Pulmonary artery endothelial cell (primary cell): ENCODE data around the gene LYST. TPM values are rescaled to one million over a fixed set of nuclear protein-coding genes. Genes with fewer than 3 reads are reported as not detected.
"Not testable (repeated sequence)": the region's sequence is repeated elsewhere in the genome, so short reads cannot be mapped to it uniquely, and the experiment has no call there.

ENCODE experiments used
- DNase-seq: peaks from one replicate; pipeline ENCODE4 v3.0.0-alpha.2; 2011; ENCODE audit warnings: low read depth, low spot score
- total RNA-seq: library from RNA; depleted of rRNA; stranded (reverse); fragments of >200 nt; gene quantifications from 2 replicates; pipeline ENCODE4 v1.2.3, GENCODE V29; 2014

LYST gene
- total RNA-seq = 9.2 and 10.0 TPM in 2 replicates

DNA sequence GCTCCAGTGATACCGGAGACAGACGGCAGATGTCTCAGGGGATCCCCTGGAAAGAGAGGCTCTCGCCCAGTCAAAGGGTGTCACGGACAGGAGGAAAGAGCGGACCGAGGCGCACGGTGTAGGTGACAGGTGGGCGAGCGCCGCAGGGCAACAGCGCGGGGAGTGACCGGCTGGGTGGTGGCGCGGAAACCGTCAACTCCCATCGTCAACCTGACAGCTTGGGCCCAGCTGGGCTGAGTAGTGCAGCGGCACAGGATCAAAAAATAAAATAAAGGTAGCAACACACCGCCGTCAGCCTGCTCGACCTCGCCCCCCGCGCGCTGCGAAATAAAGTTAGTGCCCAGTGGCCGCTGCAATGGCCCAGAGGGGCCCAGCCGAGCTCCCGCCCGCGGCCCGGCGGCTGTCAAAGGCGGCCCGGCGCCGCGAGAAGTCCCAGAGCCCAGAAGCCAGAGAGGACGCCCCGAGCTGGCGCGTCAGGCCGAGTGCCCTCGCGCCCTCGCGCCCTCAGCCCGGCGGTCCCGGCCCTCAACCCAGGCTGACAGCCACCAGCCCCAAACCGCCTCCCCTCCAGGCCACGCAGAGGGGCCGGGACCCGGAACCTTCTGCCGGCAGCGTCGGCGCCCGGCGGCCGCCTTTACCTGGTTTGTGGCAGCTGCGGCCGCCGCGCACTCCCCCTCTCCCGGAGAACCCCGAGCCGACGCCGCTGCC, at the start of gene LYST:
Gene LYST, minus strand, starts transcription at position 702 of the 708 bp plus-strand sequence. CDS start 36,489 bp downstream, outside the sequence.
- DNase-seq = no peak

DNA sequence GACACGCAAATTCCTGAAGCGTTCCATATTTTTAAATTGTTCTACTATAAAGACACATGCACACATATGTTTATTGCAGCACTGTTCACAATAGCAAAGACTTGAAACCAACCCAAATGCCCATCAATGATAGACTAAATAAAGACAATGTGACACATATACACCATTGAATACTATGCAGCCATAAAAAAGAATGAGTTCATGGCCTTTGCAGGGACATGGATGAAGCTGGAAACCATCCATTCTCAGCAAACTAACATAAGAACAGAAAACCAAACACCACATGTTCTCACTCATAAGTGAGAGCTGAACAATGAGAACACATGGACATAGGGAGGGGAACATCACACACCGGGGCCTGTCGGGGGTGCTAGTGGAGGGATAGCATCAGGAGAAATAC, 48.8 kb upstream of the LYST start:
- not testable (repeated sequence) for DNase-seq

DNA sequence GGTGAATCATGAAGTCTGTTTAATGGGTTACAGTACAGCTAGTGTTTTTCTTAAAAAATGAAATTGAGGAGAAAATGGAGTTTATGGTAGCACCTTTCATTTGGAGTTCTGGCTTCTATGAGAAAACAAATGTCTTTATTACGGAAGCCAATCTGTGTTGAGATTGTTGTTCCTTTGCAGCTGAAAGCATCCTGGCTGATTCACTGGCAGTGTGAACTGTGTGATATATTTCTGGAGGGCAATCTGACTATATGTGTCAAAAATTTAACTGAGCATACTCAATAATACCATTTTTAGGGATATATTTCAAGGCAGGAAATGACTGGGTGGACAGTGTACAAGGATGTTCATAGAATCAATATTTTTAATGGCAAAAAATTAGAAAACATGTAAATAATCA, 46.6 kb upstream of the LYST start:
- no peak for DNase-seq

DNA sequence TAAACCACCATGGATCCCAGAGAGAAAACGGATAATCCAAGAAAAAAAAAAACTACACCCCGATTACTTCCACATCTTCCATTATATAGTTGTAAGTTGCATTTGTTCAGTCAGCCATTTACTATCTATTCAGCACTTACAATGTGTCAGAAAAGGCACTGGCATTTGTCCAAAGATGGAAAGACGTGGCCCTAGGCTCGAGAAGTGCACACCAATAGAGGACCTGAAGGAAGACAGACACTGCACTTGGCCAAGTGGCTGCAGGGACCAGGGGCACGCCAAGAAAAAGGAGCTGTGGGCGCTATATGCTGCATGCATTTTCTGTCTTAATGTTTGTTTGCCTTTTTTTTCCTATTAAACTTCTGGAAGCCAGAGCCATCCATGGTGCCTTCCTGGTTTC, 45.2 kb upstream of the LYST start:
- DNase-seq = no peak

GRCh38 chr1:235911300-235911662, 44.6 kb upstream of the LYST start:
- no peak for DNase-seq

GRCh38 chr1:235910357-235911299, 43.9 kb upstream of the LYST start:
- DNase-seq = no peak

DNA sequence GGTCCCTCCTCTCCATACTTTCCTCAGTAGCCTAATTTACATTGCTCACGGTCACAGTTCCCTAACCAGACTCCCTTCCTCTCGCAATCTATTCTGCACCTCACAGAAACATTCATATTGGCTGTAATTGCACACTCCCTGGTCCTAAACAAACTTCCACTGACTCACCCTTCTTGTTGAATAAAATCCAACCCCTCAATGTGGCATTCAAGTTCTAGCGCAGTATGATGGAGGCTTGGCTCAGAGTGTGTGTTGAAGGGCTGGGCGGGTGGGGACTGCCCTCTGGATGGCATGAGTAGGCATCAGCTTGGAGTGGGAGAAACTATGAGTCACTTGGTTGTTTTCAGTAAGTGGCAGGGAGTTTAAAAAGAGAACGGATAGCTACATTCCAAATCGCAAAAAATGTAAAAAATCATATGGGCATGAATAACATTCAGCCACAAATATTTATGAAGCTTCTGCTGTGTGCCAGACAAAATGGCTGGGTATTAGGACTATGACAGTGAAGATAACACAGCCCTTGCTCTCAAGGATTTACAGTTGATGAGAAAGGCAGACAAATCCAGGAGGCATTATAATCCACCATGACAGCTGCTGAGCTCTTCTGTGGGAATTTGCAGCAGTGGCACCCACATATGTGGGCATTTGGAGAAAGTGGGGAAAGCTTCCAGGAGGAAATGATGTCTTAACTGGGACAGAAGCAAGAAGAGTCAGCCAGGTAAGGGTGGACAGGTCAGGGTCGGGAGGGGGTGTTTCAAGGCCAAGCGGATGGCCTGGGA, 42.2 kb upstream of the LYST start:
- no peak for DNase-seq

- no peak for DNase-seq
Measured at GRCh38 chr1:235907897-235908240, 41.2 kb upstream of the LYST start.

- no peak for DNase-seq
Measured at GRCh38 chr1:235907187-235907896, 40.6 kb upstream of the LYST start.

DNA sequence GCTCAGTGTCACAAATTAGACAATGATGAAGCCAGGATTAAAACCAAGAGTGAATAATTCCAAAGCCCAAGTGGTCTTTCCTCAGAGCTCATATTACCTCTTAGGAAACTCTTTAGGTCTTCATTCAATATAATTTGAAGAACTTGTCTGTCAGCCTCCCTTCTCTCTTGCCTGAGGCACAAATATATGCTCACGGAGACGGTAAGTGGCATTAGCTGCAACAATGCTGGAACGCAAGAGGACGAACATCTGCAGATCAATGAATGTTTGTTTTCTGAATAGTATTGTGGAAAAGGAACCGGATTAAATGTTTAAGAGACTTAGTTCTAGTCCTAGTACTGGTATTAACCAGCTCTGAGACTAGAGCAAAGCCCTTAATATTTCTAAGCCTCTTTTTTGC, 39.7 kb upstream of the LYST start:
- DNase-seq = no peak

DNA sequence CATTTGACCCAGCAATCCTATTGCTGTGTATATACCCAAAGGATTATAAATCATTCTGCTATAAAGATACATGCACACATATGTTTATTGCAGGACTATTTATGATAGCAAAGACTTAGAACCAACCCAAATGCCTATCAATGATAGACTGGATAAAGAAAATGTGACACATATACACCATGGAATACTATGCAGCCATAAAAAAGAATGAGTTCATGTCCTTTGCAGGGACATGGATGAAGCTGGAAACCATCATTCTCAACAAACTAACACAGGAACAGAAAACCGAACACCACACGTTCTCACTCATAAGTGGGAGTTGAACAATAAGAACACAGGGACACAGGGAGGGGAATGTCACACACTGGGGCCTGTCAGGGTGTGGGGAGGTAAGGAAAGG, 37.1 kb upstream of the LYST start:
- DNase-seq = not testable (repeated sequence)

- no peak for DNase-seq
Measured at GRCh38 chr1:235902677-235903542, 36.2 kb upstream of the LYST start.

- no peak for DNase-seq
Measured at GRCh38 chr1:235901461-235901860, 34.8 kb upstream of the LYST start.

DNA sequence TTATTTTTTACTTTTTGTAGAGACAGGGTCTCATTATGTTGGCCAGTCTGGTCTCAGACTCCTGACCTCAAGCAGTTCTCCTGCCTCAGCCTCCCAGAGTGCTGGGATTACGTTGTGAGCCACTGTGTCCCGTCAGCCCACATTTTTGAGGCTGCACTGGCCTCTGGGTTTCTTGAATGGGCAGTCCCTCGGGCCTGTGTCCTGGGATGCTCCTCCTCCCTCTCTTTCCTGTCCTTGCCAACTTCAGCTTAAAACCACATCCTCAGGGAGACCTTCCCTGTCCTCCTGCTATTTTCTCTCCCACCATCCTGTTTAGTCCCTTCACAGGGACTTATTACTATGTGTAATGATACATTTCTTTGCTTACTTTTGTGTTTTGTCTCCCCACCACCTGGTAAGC, 31.4 kb upstream of the LYST start:
- no peak for DNase-seq

DNA sequence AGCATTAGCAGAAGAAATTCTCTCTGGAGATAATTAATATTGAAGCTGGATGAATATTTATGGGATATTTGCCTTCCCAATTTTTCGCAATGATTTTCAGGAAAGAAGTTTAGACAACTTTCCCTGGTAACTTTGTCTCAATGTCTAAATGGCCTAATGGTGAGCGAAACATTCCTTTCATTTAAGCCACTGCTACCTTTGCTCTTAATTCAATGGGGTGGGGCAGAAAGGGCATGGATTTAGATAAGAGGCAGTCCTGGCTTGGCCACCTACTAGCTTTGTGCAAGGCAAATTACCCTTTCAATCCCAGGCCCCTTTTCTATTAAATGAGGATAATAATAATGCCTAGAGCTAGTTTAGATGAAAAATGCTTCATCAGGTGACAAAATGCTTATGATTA, 27.1 kb upstream of the LYST start:
- no peak for DNase-seq

- DNase-seq = no peak
Measured at GRCh38 chr1:235892734-235893413, 26.2 kb upstream of the LYST start.

DNA sequence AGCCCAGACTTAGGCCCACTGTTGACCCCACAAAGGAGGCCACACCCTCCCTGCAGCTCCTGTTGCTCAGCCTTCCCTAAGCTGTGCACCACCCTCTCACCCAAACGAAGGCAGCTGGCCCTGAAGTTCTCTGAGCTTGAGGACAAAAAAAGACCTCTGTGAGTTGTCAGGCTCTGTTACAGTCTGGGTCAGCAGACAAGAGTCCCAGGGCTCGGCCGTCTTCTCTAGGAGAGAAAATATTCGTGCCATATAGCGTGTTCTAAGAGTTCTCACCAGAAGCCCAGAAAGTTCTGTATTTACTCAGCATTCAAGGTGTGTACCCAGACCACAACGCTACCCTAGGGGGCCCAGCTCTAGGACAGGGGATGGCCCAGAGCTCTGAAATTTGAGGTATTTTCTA, 25.5 kb upstream of the LYST start:
- no peak for DNase-seq

GRCh38 chr1:235888119-235888643, 21.5 kb upstream of the LYST start:
- DNase-seq = no peak

DNA sequence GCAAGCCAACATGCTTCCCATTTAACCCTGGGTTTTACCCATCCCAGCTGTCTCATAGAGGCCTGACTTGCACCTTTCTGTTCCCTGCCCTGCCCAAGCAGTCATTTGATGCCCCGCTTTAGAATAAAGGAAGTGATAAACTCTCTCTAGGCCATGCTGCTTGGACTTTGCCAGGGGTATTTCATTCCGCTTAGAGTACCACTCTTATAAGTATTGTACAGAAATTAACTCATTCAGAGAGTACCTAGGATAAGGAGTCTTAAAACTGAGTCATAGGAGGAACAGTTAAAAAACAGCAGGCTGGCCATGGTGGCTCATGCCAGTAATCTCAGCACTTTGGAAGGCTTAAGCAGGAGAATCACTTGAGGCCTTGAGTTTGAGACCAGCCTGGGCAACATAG, 21.0 kb upstream of the LYST start:
- no peak for DNase-seq
